H1 (cell line): Measurements from ENCODE around the gene PLEKHA5. TPM values are rescaled to one million over a fixed set of nuclear protein-coding genes. Genes with fewer than 3 reads are reported as not detected.

Source experiments
- CTCF ChIA-PET: fragments of 300-600 bp; sonication (Branson Sonifier 250); formaldehyde crosslinking; loops from one replicate; lab custom pipeline; 2021; ENCODE audit not compliant: partially characterized antibody; lab: Charles Lee
- POLR2A ChIA-PET: fragments of 300-600 bp; sonication (Branson Sonifier 250); formaldehyde crosslinking; loops from one replicate; lab custom pipeline; 2021; ENCODE audit warnings: inconsistent platforms; ENCODE audit not compliant: partially characterized antibody; lab: Charles Lee
- DNase-seq, 2 experiments: peaks; one replicate each; pipeline versions ENCODE4 v3.0.0 to v3.0.0-alpha.2; 2010 to 2022; ENCODE audit warnings: low spot score in 2 of 2, low read depth in 1 of 2, mixed read lengths in 1 of 2
- FAIRE-seq: peaks from 2 replicates; lab custom pipeline; 2011; peaks lifted over from hg19 to GRCh38; lab: Jason Lieb, UNC
- H2AFZ ChIP-seq: 2 replicates; pipeline ENCODE4 v1.8.1; 2012; ENCODE audit warnings: low read length, inconsistent platforms
- H2AK5ac ChIP-seq: 2 replicates; pipeline ENCODE4 v1.6.1; 2013; ENCODE audit warnings: low read depth, low read length
- H2BK120ac ChIP-seq: replicated peaks from 2 replicates; pipeline ENCODE3; 2013; ENCODE audit warnings: low read depth, low read length, inconsistent platforms
- H2BK12ac ChIP-seq: 2 replicates; pipeline ENCODE4 v1.6.1; 2013; ENCODE audit warnings: low read depth, low read length
- H2BK15ac ChIP-seq: 2 replicates; pipeline ENCODE4 v1.6.1; 2013; ENCODE audit warnings: low read length
- H2BK20ac ChIP-seq: 2 replicates; pipeline ENCODE4 v1.6.1; 2013; ENCODE audit warnings: low read length
- H2BK5ac ChIP-seq: 2 replicates; pipeline ENCODE4 v1.6.1; 2013; ENCODE audit warnings: low read depth, low read length
- H3K14ac ChIP-seq: 2 replicates; pipeline ENCODE4 v1.6.1; 2013; ENCODE audit warnings: inconsistent platforms; ENCODE audit not compliant: insufficient read length
- H3K18ac ChIP-seq: 2 replicates; pipeline ENCODE4 v1.6.1; 2013; ENCODE audit warnings: low read length; ENCODE audit errors: extremely low read depth
- H3K23ac ChIP-seq: 2 replicates; pipeline ENCODE4 v1.6.1; 2013; ENCODE audit warnings: inconsistent platforms; ENCODE audit not compliant: insufficient read length
- H3K23me2 ChIP-seq: 2 replicates; pipeline ENCODE4 v1.6.1; 2013; ENCODE audit warnings: low read depth, low read length
- H3K27ac ChIP-seq: 2 replicates; pipeline ENCODE4 v1.6.1; 2011; ENCODE audit warnings: low read depth, low read length, inconsistent platforms
- H3K27me3 ChIP-seq, 4 experiments: replicated peaks in 1 of 4; 1 replicate in 1 of 4; 2 replicates in 3 of 4; pipeline versions ENCODE4 v1.6.1 to v1.8.1; 2011 to 2013; ENCODE audit warnings: low read length in 3 of 4, mild to moderate bottlenecking in 3 of 4, inconsistent platforms in 2 of 4, mixed read lengths in 2 of 4, moderate library complexity in 1 of 4; ENCODE audit not compliant: control insufficient read depth in 3 of 4, insufficient read depth in 3 of 4; ENCODE audit errors: extremely low read depth in 1 of 4
- H3K36me3 ChIP-seq, 4 experiments: 2 replicates each; pipeline versions ENCODE4 v1.6.1 to v1.8.1; 2011 to 2013; ENCODE audit warnings: mild to moderate bottlenecking in 4 of 4, low read length in 3 of 4, moderate library complexity in 2 of 4, control low read depth in 1 of 4, inconsistent platforms in 1 of 4; ENCODE audit not compliant: insufficient read depth in 4 of 4, control insufficient read depth in 2 of 4
- H3K4ac ChIP-seq: replicated peaks from 2 replicates; pipeline ENCODE3; 2013; ENCODE audit warnings: low read length, low read depth, mixed read lengths, inconsistent platforms; ENCODE audit not compliant: insufficient read length
- H3K4me1 ChIP-seq, 4 experiments: replicated peaks in 1 of 4; 1 replicate in 1 of 4; 2 replicates in 3 of 4; pipeline versions ENCODE4 v1.6.1 to v1.8.1; 2011 to 2013; ENCODE audit warnings: low read length in 3 of 4, inconsistent platforms in 2 of 4, mixed read lengths in 1 of 4; ENCODE audit not compliant: insufficient read depth in 4 of 4, control insufficient read depth in 3 of 4
- H3K4me2 ChIP-seq, 2 experiments: 2 replicates each; pipeline versions ENCODE4 v1.6.1 to v1.8.1; 2011 to 2013; ENCODE audit warnings: low read depth in 2 of 2, low read length in 2 of 2, control low read depth in 1 of 2, inconsistent platforms in 1 of 2, mild to moderate bottlenecking in 1 of 2; ENCODE audit not compliant: insufficient read depth in 1 of 2
- H3K4me3 ChIP-seq, 4 experiments: fragments of 200-600, 300-600 bp in 1 of 4; sonication (generic), shearing (Covaris generic), sonication (Bioruptor Twin) in 1 of 4; 2 replicates each; pipeline versions ENCODE4 v1.5.1 to v1.8.1; 2011 to 2016; ENCODE audit warnings: low read length in 4 of 4, low read depth in 3 of 4, control low read depth in 2 of 4, inconsistent platforms in 2 of 4, mild to moderate bottlenecking in 2 of 4, mixed read lengths in 1 of 4, moderate library complexity in 1 of 4; ENCODE audit not compliant: insufficient read depth in 2 of 4; ENCODE audit errors: extremely low read depth in 1 of 4
- H3K56ac ChIP-seq: replicated peaks from 2 replicates; pipeline ENCODE3; 2013; ENCODE audit warnings: low read depth, mild to moderate bottlenecking, mixed read lengths, low read length, inconsistent platforms; ENCODE audit not compliant: insufficient read length
- H3K79me1 ChIP-seq: 2 replicates; pipeline ENCODE4 v1.6.1; 2013; ENCODE audit warnings: low read depth, low read length, control low read depth
- H3K79me2 ChIP-seq, 2 experiments: 2 replicates each; pipeline versions ENCODE4 v1.6.1 to v1.8.1; 2012 to 2013; ENCODE audit warnings: low read length in 2 of 2, mild to moderate bottlenecking in 2 of 2, inconsistent platforms in 1 of 2; ENCODE audit not compliant: insufficient read depth in 2 of 2, control insufficient read depth in 1 of 2
- H3K9ac ChIP-seq, 4 experiments: replicated peaks in 1 of 4; 1 replicate in 1 of 4; 2 replicates in 3 of 4; pipeline versions ENCODE4 v1.6.1 to v1.8.1; 2011 to 2013; ENCODE audit warnings: low read depth in 3 of 4, low read length in 3 of 4, control low read depth in 2 of 4, mild to moderate bottlenecking in 2 of 4, moderate library complexity in 2 of 4, inconsistent platforms in 1 of 4; ENCODE audit errors: extremely low read depth in 1 of 4
- H3K9me3 ChIP-seq, 2 experiments: 2 replicates each; pipeline versions ENCODE4 v1.6.1 to v1.8.1; 2012 to 2013; ENCODE audit warnings: mild to moderate bottlenecking in 2 of 2, moderate library complexity in 2 of 2, control low read depth in 1 of 2, inconsistent platforms in 1 of 2, low read depth in 1 of 2, low read length in 1 of 2, mixed read lengths in 1 of 2; ENCODE audit not compliant: insufficient read depth in 2 of 2
- H4K20me1 ChIP-seq, 2 experiments: replicated peaks in 1 of 2; 2 replicates each; pipeline versions ENCODE3 to v1.8.1; 2011 to 2013; ENCODE audit warnings: inconsistent platforms in 2 of 2, low read length in 2 of 2, mild to moderate bottlenecking in 1 of 2; ENCODE audit not compliant: insufficient read depth in 2 of 2, control insufficient read depth in 1 of 2
- H4K5ac ChIP-seq: 2 replicates; pipeline ENCODE4 v1.6.1; 2013; ENCODE audit warnings: low read length, low read depth, mixed read lengths, inconsistent platforms; ENCODE audit not compliant: insufficient read length
- H4K8ac ChIP-seq: 2 replicates; pipeline ENCODE4 v1.8.0; 2013; ENCODE audit warnings: mild to moderate bottlenecking, moderate library complexity, low read length, inconsistent platforms; ENCODE audit not compliant: insufficient read depth; ENCODE audit errors: extremely low read depth
- H4K91ac ChIP-seq: replicated peaks from 2 replicates; pipeline ENCODE3; 2013; ENCODE audit warnings: low read length, mixed read lengths, inconsistent platforms; ENCODE audit not compliant: insufficient read length
- BACH1 ChIP-seq: IDR thresholded peaks from 2 replicates; pipeline ENCODE4 v1.6.1; 2012; ENCODE audit warnings: low read length, improper control_type of control experiment
- GTF2F1 ChIP-seq: IDR thresholded peaks from 2 replicates; pipeline ENCODE4 v1.6.1; 2012; ENCODE audit warnings: low read depth, low read length, improper control_type of control experiment, borderline replicate concordance
- KDM1A ChIP-seq: fragments of 200-600, 300-600 bp; sonication (generic); IDR thresholded peaks from 2 replicates; pipeline ENCODE4 v1.7.1; 2016; ENCODE audit warnings: mild to moderate bottlenecking, low read length, borderline replicate concordance
- KDM4A ChIP-seq: IDR thresholded peaks from one replicate; pipeline ENCODE4 v1.7.1; 2012; ENCODE audit warnings: low read depth, mild to moderate bottlenecking, moderate library complexity, low read length, inconsistent platforms; ENCODE audit not compliant: severe bottlenecking
- POLR2AphosphoS5 ChIP-seq: IDR thresholded peaks from 2 replicates; pipeline ENCODE4 v1.6.1; 2011; ENCODE audit warnings: low read depth, low read length
- POU5F1 ChIP-seq: IDR thresholded peaks from 2 replicates; pipeline ENCODE4 v1.6.1; 2011; ENCODE audit warnings: low read depth, mild to moderate bottlenecking, low read length, moderate library complexity
- RNF2 ChIP-seq: fragments of 200-900, 300-1000 bp; sonication (generic); IDR thresholded peaks from 2 replicates; pipeline ENCODE4 v1.7.1; 2016; ENCODE audit warnings: borderline replicate concordance, low read depth, mild to moderate bottlenecking, antibody characterized with exemption, low read length; ENCODE audit not compliant: poor library complexity, severe bottlenecking; ENCODE audit errors: missing control alignments
- SAP30 ChIP-seq: fragments of 300-600 bp; sonication (generic); IDR thresholded peaks from 2 replicates; pipeline ENCODE4 v1.7.1; 2012; ENCODE audit warnings: low read length, moderate library complexity, mild to moderate bottlenecking, inconsistent platforms; ENCODE audit not compliant: insufficient read depth, insufficient replicate concordance
- SIRT6 ChIP-seq: IDR thresholded peaks from one replicate; pipeline ENCODE4 v1.7.1; 2012; ENCODE audit warnings: low read length, inconsistent platforms
- SIX5 ChIP-seq: IDR thresholded peaks from 2 replicates; pipeline ENCODE4 v1.6.1; 2011; ENCODE audit warnings: mild to moderate bottlenecking, low read depth, low read length
- SP1 ChIP-seq: IDR thresholded peaks from 2 replicates; pipeline ENCODE4 v1.6.1; 2011; ENCODE audit warnings: low read depth, low read length
- TAF7 ChIP-seq: optimal IDR thresholded peaks from 2 replicates; pipeline ENCODE3; 2011; ENCODE audit warnings: low read depth, mild to moderate bottlenecking, inconsistent platforms, low read length, moderate library complexity, borderline replicate concordance
- WGBS, 2 experiments: shearing (Covaris generic) in 1 of 2; methylation state at CpG; one replicate each; pipeline versions ENCODE4 v1.1.6 to v1.1.7; 2013 to 2015; ENCODE audit warnings: low lambda C conversion rate in 2 of 2, mixed read lengths in 2 of 2, inconsistent platforms in 1 of 2, low coverage in 1 of 2, missing lambda C conversion rate in 1 of 2; ENCODE audit not compliant: insufficient replicate concordance in 2 of 2, insufficient coverage in 1 of 2, insufficient read length in 1 of 2; ENCODE audit errors: extremely low coverage in 1 of 2, missing lambda C conversion rate in 1 of 2; 5-methylcytosine and 5-hydroxymethylcytosine counted together
- polyA plus RNA-seq, 7 experiments: library from polyadenylated mRNA; depleted of rRNA in 3 of 7; stranded (reverse) in 5 of 7; unstranded in 2 of 7; fragments of >200 nt in 5 of 7; fragments of 200-250 nt in 2 of 7; gene quantifications; 1 replicate in 5 of 7; 2 replicates in 1 of 7; 4 replicates in 1 of 7; pipeline versions ENCODE4 v1.2.1 to v1.2.3, GENCODE V29; 2011 to 2013; ENCODE audit warnings: missing spikeins in 2 of 7, mixed read lengths in 2 of 7
- total RNA-seq: library from RNA; stranded (reverse); fragmentation: NEBNext Ultra II Directional; extraction: Animal tissue kit (Norgen Biotek cat#: 25700); gene quantifications from 2 replicates; pipeline ENCODE4 v1.2.1, GENCODE V29; 2021
- TF ChIP-seq, protein P1 (sequence below): IDR thresholded peaks from 2 replicates; pipeline ENCODE4 v1.6.1; 2012; ENCODE audit warnings: inconsistent platforms

Gene PLEKHA5
- total and polyA plus RNA-seq, 2 of the 8 experiments (the other 6 are each of a cell fraction or from before 2014, with no cell fraction given), result 17.2 to 66.1 TPM

DNA sequence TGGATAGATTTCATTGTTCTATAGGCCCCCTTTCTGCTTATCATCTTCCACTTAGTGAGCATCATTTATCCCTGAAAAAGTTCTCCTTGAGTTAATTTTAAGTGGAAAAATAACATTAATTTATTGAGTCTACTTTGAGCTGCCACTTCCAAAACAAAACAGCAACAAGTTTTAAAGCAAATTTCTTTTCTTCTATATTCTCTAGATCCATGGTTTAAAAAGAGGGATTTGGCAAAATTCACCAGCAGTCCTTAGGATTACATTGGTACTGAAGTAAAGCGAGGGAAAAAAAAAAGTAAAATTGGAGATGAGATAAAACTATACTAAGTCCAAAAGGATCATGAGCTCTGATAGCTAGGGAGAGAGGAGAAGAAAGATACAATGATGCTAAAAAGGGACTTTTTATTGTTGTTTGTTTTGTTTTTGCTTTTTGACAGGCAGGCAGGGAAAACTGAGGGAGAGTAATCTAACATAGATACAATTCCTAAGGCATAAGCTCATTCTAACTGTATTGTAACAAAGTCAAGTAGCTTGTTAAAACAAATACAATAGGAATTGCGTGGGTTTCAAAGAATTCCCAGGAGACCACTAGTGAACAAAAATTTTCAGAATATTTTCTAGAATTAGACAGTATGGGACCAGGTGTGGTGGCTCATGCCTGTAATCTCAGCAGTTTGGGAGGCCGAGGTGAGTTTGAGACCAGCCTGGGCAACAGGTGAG lies 19.2 kb upstream of the PLEKHA5 start:
- H2BK12ac ChIP-seq, result no peak overlapping the region
- H3K9me3 ChIP-seq, result no peaks in the 10 kb centered on the region
- FAIRE-seq, result no peak
- H3K4me1 ChIP-seq, result no peaks in the 10 kb centered on the region
- no peak for DNase-seq
- POLR2A ChIA-PET, result no interaction called here
- H3K79me2 ChIP-seq, result no peaks in the 10 kb centered on the region
- H3K23ac ChIP-seq, result no peak overlapping the region
- H2AFZ ChIP-seq, result no peak overlapping the region
- no peak overlapping the region for H3K4ac ChIP-seq
- no peaks in the 10 kb centered on the region for H4K20me1 ChIP-seq
- no peak overlapping the region for H4K5ac ChIP-seq
- H3K14ac ChIP-seq, result no peak overlapping the region
- H2BK20ac ChIP-seq, result no peak overlapping the region
- no peaks in the 10 kb centered on the region for H3K23me2 ChIP-seq
- H2AK5ac ChIP-seq, result no peak overlapping the region
- CTCF ChIA-PET, result interaction anchor here (0.6 to 0.7 kb wide), 2 partner anchors 223 to 265 kb away, joined by 3 to 4 read pairs; no protein-coding TSS in a partner anchor
- no peaks in the 10 kb centered on the region for H3K27me3 ChIP-seq
- H3K56ac ChIP-seq, result no peak overlapping the region
- no peak overlapping the region for H4K8ac ChIP-seq
- no peak overlapping the region for H2BK15ac ChIP-seq
- H3K79me1 ChIP-seq, result no peaks in the 10 kb centered on the region
- H4K91ac ChIP-seq, result no peak overlapping the region
- no peak overlapping the region for H3K4me3 ChIP-seq
- H3K9ac ChIP-seq, result no peak overlapping the region
- H3K18ac ChIP-seq, result no peak overlapping the region
- H2BK5ac ChIP-seq, result no peak overlapping the region
- 92% methylated on average over 3 of the region's 3 CpGs; no CpG with 5 or more reads in 1 of the 2 experiments for WGBS, 2 experiments
- no peak overlapping the region for H2BK120ac ChIP-seq
- no peak overlapping the region for H3K27ac ChIP-seq
- no peak overlapping the region for H3K4me2 ChIP-seq
- no peaks in the 10 kb centered on the region for H3K36me3 ChIP-seq
- TF ChIP-seq SIRT6, result no peak
- no peak for TF ChIP-seq KDM4A
- no peak for TF ChIP-seq SAP30
- TF ChIP-seq, protein P1, sequence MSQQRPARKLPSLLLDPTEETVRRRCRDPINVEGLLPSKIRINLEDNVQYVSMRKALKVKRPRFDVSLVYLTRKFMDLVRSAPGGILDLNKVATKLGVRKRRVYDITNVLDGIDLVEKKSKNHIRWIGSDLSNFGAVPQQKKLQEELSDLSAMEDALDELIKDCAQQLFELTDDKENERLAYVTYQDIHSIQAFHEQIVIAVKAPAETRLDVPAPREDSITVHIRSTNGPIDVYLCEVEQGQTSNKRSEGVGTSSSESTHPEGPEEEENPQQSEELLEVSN, result no peak
- no peak for TF ChIP-seq POU5F1
- TF ChIP-seq TAF7, result no peak
- no peak for TF ChIP-seq SIX5
- TF ChIP-seq SP1, result no peak
- TF ChIP-seq RNF2, result no peak
- TF ChIP-seq POLR2AphosphoS5, result no peak
- no peak for TF ChIP-seq KDM1A
- no peak for TF ChIP-seq BACH1
- no peak for TF ChIP-seq GTF2F1
